K562 (cell line): ENCODE results near the gene POU4F3. TPM values are rescaled to one million over a fixed set of nuclear protein-coding genes. Genes with fewer than 3 reads are reported as not detected.

ENCODE experiments used
- ATAC-seq: fragments of 200-7000 bp; cut with Tn5 transposase; 3 replicates; pipeline ENCODE4 v1.9.1; 2020; ENCODE audit warnings: moderate library complexity
- BruUV-seq: library from RNA; stranded (reverse); fragments of 400-500 nt; replicated peaks from 2 replicates; lab custom pipeline; 2021; lab: Mats Ljungman, UMichigan
- CTCF ChIA-PET: fragments of 300-600 bp; formaldehyde crosslinking; extraction: SDS; loops from one replicate; lab custom pipeline; 2021; ENCODE audit warnings: low intra/inter-chr PET ratio; lab: Yijun Ruan, JAX
- POLR2A ChIA-PET: fragments of 300-600, 350-650 bp; sonication (Branson Sonifier 250); formaldehyde crosslinking; extraction: SDS; loops from one replicate; lab custom pipeline; 2021; ENCODE audit warnings: antibody characterized with exemption, inconsistent platforms; lab: Yijun Ruan, JAX
- DNase-seq, 4 experiments: peaks; one replicate each; pipeline versions ENCODE4 v3.0.0 to v3.0.0-alpha.2; 2011 to 2018; ENCODE audit warnings: low spot score in 3 of 4, mixed read lengths in 3 of 4; ENCODE audit errors: extremely low read depth in 1 of 4
- FAIRE-seq: peaks from 2 replicates; lab custom pipeline; 2011; peaks lifted over from hg19 to GRCh38; lab: Jason Lieb, UNC
- H2AFZ ChIP-seq: 2 replicates; pipeline ENCODE4 v1.6.0; 2011; ENCODE audit warnings: low read depth, low read length, control low read depth, inconsistent platforms
- H3K27ac ChIP-seq: fragments of 200-600 bp; 3 replicates; pipeline ENCODE4 v1.8.0; 2011; ENCODE audit warnings: low read depth, mild to moderate bottlenecking, control low read depth, inconsistent platforms, low read length, moderate library complexity, mixed read lengths; ENCODE audit errors: extremely low read depth
- H3K27me3 ChIP-seq, 2 experiments: fragments of 300-600 bp in 1 of 2; 2 replicates in 1 of 2; 3 replicates in 1 of 2; pipeline versions ENCODE4 v1.6.0 to v1.8.0; 2011; ENCODE audit warnings: inconsistent platforms in 2 of 2, low read length in 2 of 2, mild to moderate bottlenecking in 1 of 2, mixed read lengths in 1 of 2, moderate library complexity in 1 of 2; ENCODE audit not compliant: control insufficient read depth in 2 of 2, insufficient read depth in 2 of 2
- H3K36me3 ChIP-seq: fragments of 300-600 bp; 3 replicates; pipeline ENCODE4 v1.8.0; 2011; ENCODE audit warnings: mild to moderate bottlenecking, low read length, inconsistent platforms; ENCODE audit not compliant: control insufficient read depth, insufficient read depth
- H3K4me1 ChIP-seq, 2 experiments: fragments of 200-600 bp in 1 of 2; replicated peaks in 1 of 2; 2 replicates in 1 of 2; 3 replicates in 1 of 2; pipeline versions ENCODE4 v1.5.1 to v1.8.0; 2011; ENCODE audit warnings: inconsistent platforms in 2 of 2, low read length in 2 of 2, mild to moderate bottlenecking in 1 of 2, mixed read lengths in 1 of 2, moderate library complexity in 1 of 2; ENCODE audit not compliant: control insufficient read depth in 2 of 2, insufficient read depth in 2 of 2
- H3K4me2 ChIP-seq: 2 replicates; pipeline ENCODE4 v1.6.1; 2011; ENCODE audit warnings: low read length, control low read depth, inconsistent platforms, mixed read lengths; ENCODE audit not compliant: insufficient read depth
- H3K4me3 ChIP-seq: fragments of 200-600 bp; sonication (generic), shearing (Covaris generic); 2 replicates; pipeline ENCODE4 v1.5.1; 2016; ENCODE audit warnings: control low read depth, inconsistent platforms
- H3K79me2 ChIP-seq: fragments of 200-600 bp; 3 replicates; pipeline ENCODE4 v1.8.0; 2011; ENCODE audit warnings: low read length, inconsistent platforms; ENCODE audit not compliant: control insufficient read depth, insufficient read depth
- H3K9ac ChIP-seq, 2 experiments: 2 replicates each; pipeline versions ENCODE4 v1.6.0 to v1.6.1; 2011; ENCODE audit warnings: low read depth in 2 of 2, low read length in 2 of 2, control low read depth in 1 of 2, inconsistent platforms in 1 of 2, mild to moderate bottlenecking in 1 of 2, mixed read lengths in 1 of 2; ENCODE audit not compliant: insufficient read depth in 1 of 2
- H3K9me1 ChIP-seq: one replicate; pipeline ENCODE4 v1.6.0; 2011; ENCODE audit warnings: inconsistent platforms, mild to moderate bottlenecking, low read length, moderate library complexity; ENCODE audit not compliant: control insufficient read depth, insufficient read depth
- H3K9me3 ChIP-seq: replicated peaks from 2 replicates; pipeline ENCODE4 v1.5.1; 2011; ENCODE audit warnings: low read depth, low read length, inconsistent platforms; ENCODE audit not compliant: control insufficient read depth, insufficient read depth
- H4K20me1 ChIP-seq: replicated peaks from 2 replicates; pipeline ENCODE4 v1.6.1; 2011; ENCODE audit warnings: low read length, inconsistent platforms, mixed read lengths; ENCODE audit not compliant: control insufficient read depth, insufficient read depth
- CBX2 ChIP-seq: fragments of 200-600 bp; sonication (generic); IDR thresholded peaks from one replicate; pipeline ENCODE4 v1.6.1; 2012; ENCODE audit warnings: mild to moderate bottlenecking, low read length, inconsistent platforms; ENCODE audit not compliant: insufficient read depth, poor library complexity, severe bottlenecking
- CEBPG ChIP-seq, 3 experiments: fragments of 200-800 bp in 1 of 3; sonication (Bioruptor generic) in 1 of 3; sonication (generic) in 1 of 3; formaldehyde crosslinking in 1 of 3; IDR thresholded peaks in 2 of 3; conservative IDR thresholded peaks in 1 of 3; 2 replicates each; pipeline versions ENCODE4 v1.6.1 to v1.8.0; 2016 to 2022; ENCODE audit warnings: missing compliant biosample characterization in 2 of 3, missing genetic modification characterization in 2 of 3, mild to moderate bottlenecking in 1 of 3, missing genetic modification reagents in 1 of 3
- DACH1 ChIP-seq: fragments of 450-650 bp; IDR thresholded peaks from 2 replicates; pipeline ENCODE4 v1.6.1; 2018; ENCODE audit not compliant: partially characterized antibody
- ELK1 ChIP-seq: sonication (generic); formaldehyde crosslinking; IDR thresholded peaks from 2 replicates; pipeline ENCODE4 v1.8.1; 2022; ENCODE audit warnings: missing genetic modification reagents
- GABPA ChIP-seq: fragments of 200-800 bp; sonication (Bioruptor generic); conservative IDR thresholded peaks from 2 replicates; pipeline ENCODE4 v1.6.1; 2016; ENCODE audit warnings: low read depth, missing genetic modification characterization, missing compliant biosample characterization
- GABPB2 ChIP-seq: fragments of 250-450 bp; sonication (Bioruptor Pico); conservative IDR thresholded peaks from 2 replicates; pipeline ENCODE4 v1.5.1; 2021; ENCODE audit warnings: mild to moderate bottlenecking
- NCOA2 ChIP-seq, 2 experiments: fragments of 450-650 bp; IDR thresholded peaks; 2 replicates each; pipeline ENCODE4 v1.6.1; 2018; ENCODE audit warnings: mild to moderate bottlenecking in 2 of 2, moderate library complexity in 1 of 2; ENCODE audit not compliant: partially characterized antibody in 2 of 2
- PHF20 ChIP-seq: fragments of 450-650 bp; IDR thresholded peaks from 2 replicates; pipeline ENCODE4 v1.6.1; 2018; ENCODE audit not compliant: partially characterized antibody
- PTRF ChIP-seq: fragments of 450-650 bp; IDR thresholded peaks from 2 replicates; pipeline ENCODE4 v1.6.1; 2016; ENCODE audit warnings: mild to moderate bottlenecking, missing genetic modification characterization, missing compliant biosample characterization
- TCF7 ChIP-seq: sonication (generic); IDR thresholded peaks from 2 replicates; pipeline ENCODE4 v1.6.1; 2016; ENCODE audit warnings: antibody characterized with exemption, borderline replicate concordance
- TFAP4 ChIP-seq: sonication (generic); formaldehyde crosslinking; IDR thresholded peaks from 2 replicates; pipeline ENCODE4 v1.8.0; 2022; ENCODE audit warnings: missing genetic modification reagents, mild to moderate bottlenecking, moderate library complexity, borderline replicate concordance
- ZBTB2 ChIP-seq: fragments of 450-650 bp; IDR thresholded peaks from 2 replicates; pipeline ENCODE4 v1.6.1; 2016; ENCODE audit warnings: antibody characterized with exemption
- ZMIZ1 ChIP-seq, 2 experiments: fragments of 150-350 bp in 1 of 2; IDR thresholded peaks; 2 replicates each; pipeline ENCODE4 v1.6.1; 2012 to 2016; ENCODE audit warnings: low read depth in 2 of 2, low read length in 2 of 2, mild to moderate bottlenecking in 1 of 2, moderate library complexity in 1 of 2
- ZNF668 ChIP-seq: fragments of 250-450 bp; sonication (Bioruptor Pico); IDR thresholded peaks from 2 replicates; pipeline ENCODE4 v1.8.0; 2022; ENCODE audit warnings: mild to moderate bottlenecking, inconsistent platforms
- WGBS: fragments of 100-300 bp; shearing (Covaris generic); methylation state at CpG from one replicate; pipeline ENCODE4 v1.1.6; 2016; ENCODE audit warnings: low coverage, mixed read lengths; ENCODE audit not compliant: insufficient coverage; ENCODE audit errors: missing lambda C conversion rate; 5-methylcytosine and 5-hydroxymethylcytosine counted together
- in situ Hi-C: fragments of 300-500 bp; cut with MboI; formaldehyde crosslinking; loops from 4 replicates; pipeline ENCODE4 v1.15.0; 2018; ENCODE audit warnings: inconsistent platforms, mixed read lengths
- intact Hi-C: fragments of 100-400 bp; cut with micrococcal nuclease; formaldehyde crosslinking; loops from 2 replicates; pipeline ENCODE4 v1.14.2; 2022
- polyA plus RNA-seq, 8 experiments: library from polyadenylated mRNA; depleted of rRNA in 4 of 8; stranded (reverse) in 5 of 8; unstranded in 3 of 8; fragments of >200 nt; fragmentation: Nextera tagmentation in 2 of 8; fragmentation: Illumina TruSeq in 1 of 8; extraction: Ambion mirVana in 2 of 8; extraction: Trizol in 1 of 8; gene quantifications; 2 replicates each; pipeline versions ENCODE4 v1.2.1 to v1.2.3, GENCODE V29; 2011 to 2014; ENCODE audit warnings: inconsistent platforms in 1 of 8, missing spikeins in 1 of 8
- total RNA-seq, 7 experiments: library from RNA; depleted of rRNA in 6 of 7; stranded (reverse); fragments of >200 nt in 6 of 7; fragmentation: Illumina TruSeq in 2 of 7; extraction: Trizol in 2 of 7; gene quantifications; 2 replicates each; pipeline versions ENCODE4 v1.2.1 to v1.2.3, GENCODE V29; 2011 to 2021; ENCODE audit warnings: low replicate concordance in 1 of 7

Gene POU4F3
- total and polyA plus RNA-seq, 9 of the 15 experiments (the other 6 are each of a cell fraction or from before 2014, with no cell fraction given), result 0.04 to 0.13 (median 0.07) TPM; not detected in 6

GRCh38 chr5:146327989-146328388 lies 10.7 kb upstream of the POU4F3 start:
- WGBS, result 0% methylated on average over 1 of the region's 1 CpG
- BruUV-seq, result no TSS peak
- Histone ChIP-seq H3K36me3 (no peaks in the 10 kb centered on the region), H3K9ac (no peak overlapping the region), H4K20me1 (no peaks in the 10 kb centered on the region), H3K4me2 (no peak overlapping the region), H2AFZ (no peak overlapping the region), H3K27ac (no peak overlapping the region), H3K79me2 (no peaks in the 10 kb centered on the region), H3K9me3 (no peaks in the 10 kb centered on the region), H3K9me1 (no peaks in the 10 kb centered on the region), H3K4me1 (no peaks in the 10 kb centered on the region), H3K27me3 (peaks cover 8 to 15% of the 10 kb centered on the region in 2 experiments; a peak in 3 of 5 replicates), H3K4me3 (no peak overlapping the region)
- ChIA-PET POLR2A (interaction anchor here (0.5 to 0.7 kb wide), 2 partner anchors 31 to 68 kb away, joined by 3 read pairs; no protein-coding TSS in a partner anchor), CTCF (no interaction called here)
- no peak for FAIRE-seq
- in situ Hi-C loops (no loop called here), intact Hi-C loops (no loop called here)
- no peak for DNase-seq
- no peak for ATAC-seq
- no peak for TF ChIP-seq TFAP4
- TF ChIP-seq CEBPG (CRISPR knock-in tag; IDR thresholded peaks at IDR 0.05), result no peak
- no peak for TF ChIP-seq CEBPG (tag; conservative IDR thresholded peaks at IDR 0.05 in 1 of 2, IDR thresholded peaks at IDR 0.05 in 1 of 2)
- TF ChIP-seq ELK1 (CRISPR knock-in tag), result no peak
- TF ChIP-seq PHF20, result no peak
- no peak for TF ChIP-seq DACH1
- TF ChIP-seq ZBTB2, result no peak
- no peak for TF ChIP-seq PTRF (tag)
- no peak for TF ChIP-seq GABPB2
- no peak for TF ChIP-seq TCF7
- TF ChIP-seq CBX2, result no peak
- no peak for TF ChIP-seq ZMIZ1 (IDR thresholded peaks at IDR 0.05; ENCODE audit: low read depth in 2 of 2, low read length in 2 of 2)
- TF ChIP-seq NCOA2 (IDR thresholded peaks at IDR 0.05; ENCODE audit: partially characterized antibody in 2 of 2), result no peak
- no peak for TF ChIP-seq GABPA (tag)
- TF ChIP-seq ZNF668, result no peak
